IMR-90 (cell line): ENCODE results near the gene FNDC7. TPM values are rescaled to one million over a fixed set of nuclear protein-coding genes. Genes with fewer than 3 reads are reported as not detected.
A peak's percentile ranks its signal among the peaks of the same experiment; 100 is the strongest.

Source experiments
- ATAC-seq: fragments of 200-7000 bp; cut with Tn5 transposase; 2 replicates; pipeline ENCODE4 v1.9.1; 2020; ENCODE audit warnings: low read depth, mild to moderate bottlenecking, moderate library complexity
- BruUV-seq: library from RNA; stranded (reverse); fragments of 400-500 nt; replicated peaks from 2 replicates; lab custom pipeline; 2021; lab: Mats Ljungman, UMichigan
- CTCF ChIA-PET: fragments of 300-600 bp; formaldehyde crosslinking; extraction: SDS; loops from one replicate; lab custom pipeline; 2021; ENCODE audit warnings: antibody characterized with exemption; lab: Yijun Ruan, JAX
- POLR2A ChIA-PET: fragments of 300-600 bp; sonication (Branson Sonifier 250); formaldehyde crosslinking; loops from one replicate; lab custom pipeline; 2022; ENCODE audit warnings: antibody characterized with exemption; ENCODE audit not compliant: unreplicated experiment; lab: Charles Lee
- DNase-seq: peaks from one replicate; pipeline ENCODE4 v3.0.0; 2013
- H2AFZ ChIP-seq: replicated peaks from 2 replicates; pipeline ENCODE3; 2013; ENCODE audit warnings: low read length, mild to moderate bottlenecking; ENCODE audit not compliant: poor library complexity
- H2AK5ac ChIP-seq: 2 replicates; pipeline ENCODE4 v1.6.1; 2013; ENCODE audit warnings: low read depth, low read length, inconsistent platforms
- H2AK9ac ChIP-seq: replicated peaks from 2 replicates; pipeline ENCODE3; 2013; ENCODE audit warnings: mild to moderate bottlenecking, low read depth, low read length, moderate library complexity; ENCODE audit not compliant: poor library complexity
- H2BK120ac ChIP-seq: 2 replicates; pipeline ENCODE4 v1.6.1; 2013; ENCODE audit warnings: low read depth, low read length, inconsistent platforms
- H2BK15ac ChIP-seq: 3 replicates; pipeline ENCODE4 v1.6.1; 2013; ENCODE audit warnings: low read depth, low read length, inconsistent platforms
- H2BK20ac ChIP-seq: 2 replicates; pipeline ENCODE4 v1.6.1; 2013; ENCODE audit warnings: low read depth, mild to moderate bottlenecking, inconsistent platforms, low read length, moderate library complexity
- H2BK5ac ChIP-seq: 2 replicates; pipeline ENCODE4 v1.6.1; 2013; ENCODE audit warnings: mild to moderate bottlenecking, low read depth, low read length, inconsistent platforms; ENCODE audit not compliant: poor library complexity, severe bottlenecking
- H3K14ac ChIP-seq: replicated peaks from 2 replicates; pipeline ENCODE4 v1.6.1; 2013; ENCODE audit warnings: low read depth, low read length, inconsistent platforms
- H3K18ac ChIP-seq: 2 replicates; pipeline ENCODE4 v1.6.1; 2013; ENCODE audit warnings: low read depth, low read length, control low read depth
- H3K23ac ChIP-seq: 2 replicates; pipeline ENCODE4 v1.6.1; 2013; ENCODE audit warnings: low read depth, low read length, inconsistent platforms
- H3K27ac ChIP-seq: 2 replicates; pipeline ENCODE4 v1.5.1; 2013; ENCODE audit warnings: mild to moderate bottlenecking, control low read depth, low read length; ENCODE audit not compliant: insufficient read depth
- H3K27me3 ChIP-seq: 2 replicates; pipeline ENCODE4 v1.6.1; 2013; ENCODE audit warnings: low read length; ENCODE audit not compliant: control insufficient read depth, insufficient read depth
- H3K36me3 ChIP-seq: 2 replicates; pipeline ENCODE4 v1.6.1; 2013; ENCODE audit warnings: low read length, mixed read lengths; ENCODE audit not compliant: control insufficient read depth, insufficient read depth
- H3K4ac ChIP-seq: 2 replicates; pipeline ENCODE4 v1.6.1; 2013; ENCODE audit warnings: low read depth, low read length, inconsistent platforms
- H3K4me1 ChIP-seq: 2 replicates; pipeline ENCODE4 v1.6.1; 2013; ENCODE audit warnings: low read length, mixed read lengths; ENCODE audit not compliant: control insufficient read depth, insufficient read depth
- H3K4me2 ChIP-seq: 2 replicates; pipeline ENCODE4 v1.6.1; 2013; ENCODE audit warnings: low read depth, mild to moderate bottlenecking, control low read depth, low read length, moderate library complexity
- H3K4me3 ChIP-seq: 2 replicates; pipeline ENCODE4 v1.5.1; 2013; ENCODE audit warnings: low read depth, mild to moderate bottlenecking, control low read depth, low read length, moderate library complexity; ENCODE audit not compliant: insufficient read depth
- H3K56ac ChIP-seq: 2 replicates; pipeline ENCODE4 v1.6.1; 2013; ENCODE audit warnings: low read length, inconsistent platforms; ENCODE audit not compliant: insufficient read depth; ENCODE audit errors: extremely low read depth
- H3K79me1 ChIP-seq, 2 experiments: 2 replicates each; pipeline ENCODE4 v1.6.1; 2013; ENCODE audit warnings: low read length in 2 of 2, inconsistent platforms in 1 of 2, low read depth in 1 of 2
- H3K9ac ChIP-seq: 2 replicates; pipeline ENCODE4 v1.6.1; 2013; ENCODE audit warnings: low read depth, low read length, control low read depth
- H3K9me1 ChIP-seq: 2 replicates; pipeline ENCODE4 v1.6.1; 2013; ENCODE audit warnings: low read length, inconsistent platforms; ENCODE audit not compliant: insufficient read depth
- H3K9me3 ChIP-seq: 2 replicates; pipeline ENCODE4 v1.6.1; 2013; ENCODE audit warnings: low read length; ENCODE audit not compliant: control insufficient read depth, insufficient read depth
- H4K20me1 ChIP-seq: 2 replicates; pipeline ENCODE4 v1.6.1; 2013; ENCODE audit warnings: low read length, inconsistent platforms; ENCODE audit not compliant: insufficient read depth
- H4K5ac ChIP-seq: 2 replicates; pipeline ENCODE4 v1.6.1; 2013; ENCODE audit warnings: mild to moderate bottlenecking, low read depth, low read length, control low read depth
- H4K8ac ChIP-seq, 2 experiments: 2 replicates each; pipeline ENCODE4 v1.6.1; 2013; ENCODE audit warnings: low read depth in 2 of 2, low read length in 2 of 2, control low read depth in 1 of 2, inconsistent platforms in 1 of 2
- H4K91ac ChIP-seq: 2 replicates; pipeline ENCODE4 v1.6.1; 2013; ENCODE audit warnings: low read depth, low read length, inconsistent platforms; ENCODE audit not compliant: insufficient read depth
- BHLHE40 ChIP-seq: fragments of 150-350 bp; IDR thresholded peaks from 2 replicates; pipeline ENCODE4 v1.6.1; 2016; ENCODE audit warnings: mild to moderate bottlenecking, low read depth, low read length
- CEBPB ChIP-seq: IDR thresholded peaks from 2 replicates; pipeline ENCODE4 v1.6.1; 2012; ENCODE audit warnings: low read depth, low read length, improper control_type of control experiment
- CHD1 ChIP-seq: IDR thresholded peaks from 2 replicates; pipeline ENCODE4 v1.6.1; 2012; ENCODE audit warnings: low read depth, low read length, improper control_type of control experiment
- CTCF ChIP-seq: conservative IDR thresholded peaks from 2 replicates; pipeline ENCODE4 v1.5.1; 2012; ENCODE audit warnings: mild to moderate bottlenecking, low read depth, low read length, improper control_type of control experiment
- MAFK ChIP-seq: IDR thresholded peaks from 2 replicates; pipeline ENCODE4 v1.6.1; 2012; ENCODE audit warnings: low read depth, low read length, improper control_type of control experiment
- MAZ ChIP-seq: IDR thresholded peaks from 2 replicates; pipeline ENCODE4 v1.6.1; 2012; ENCODE audit warnings: low read depth, mild to moderate bottlenecking, low read length, improper control_type of control experiment, moderate library complexity, borderline replicate concordance
- MXI1 ChIP-seq: IDR thresholded peaks from 2 replicates; pipeline ENCODE4 v1.6.1; 2012; ENCODE audit warnings: low read depth, mild to moderate bottlenecking, low read length, moderate library complexity, borderline replicate concordance
- NFE2L2 ChIP-seq: fragments of 150-350 bp; IDR thresholded peaks from 2 replicates; pipeline ENCODE4 v1.6.1; 2016; ENCODE audit warnings: low read depth, mild to moderate bottlenecking, low read length
- POLR2A ChIP-seq: IDR thresholded peaks from 2 replicates; pipeline ENCODE4 v1.6.1; 2012; ENCODE audit warnings: mild to moderate bottlenecking, low read depth, low read length
- RAD21 ChIP-seq: IDR thresholded peaks from 2 replicates; pipeline ENCODE4 v1.6.1; 2012; ENCODE audit warnings: low read length, improper control_type of control experiment
- RFX5 ChIP-seq: IDR thresholded peaks from 2 replicates; pipeline ENCODE4 v1.8.0; 2012; ENCODE audit warnings: low read depth, mild to moderate bottlenecking, low read length, moderate library complexity
- SMC3 ChIP-seq: fragments of 150-350 bp; IDR thresholded peaks from 2 replicates; pipeline ENCODE4 v1.6.1; 2016; ENCODE audit warnings: low read depth, mild to moderate bottlenecking, antibody characterized with exemption, low read length, moderate library complexity
- WGBS, 2 experiments: methylation state at CpG; one replicate each; pipeline versions ENCODE4 v1.1.5 to v1.1.7; 2013; ENCODE audit warnings: missing lambda C conversion rate in 2 of 2; ENCODE audit not compliant: insufficient read length in 1 of 2; ENCODE audit errors: extremely low coverage in 2 of 2; 5-methylcytosine and 5-hydroxymethylcytosine counted together
- dilution Hi-C: fragments of 300-500 bp; cut with HindIII; formaldehyde crosslinking; loops from one replicate; pipeline ENCODE4 v1.14.3; 2018; ENCODE audit warnings: low sequenced_read_pairs; ENCODE audit not compliant: unreplicated experiment
- in situ Hi-C: fragments of 300-500 bp; cut with MboI; formaldehyde crosslinking; loops from 3 replicates; pipeline ENCODE4 v1.14.3; 2019; ENCODE audit warnings: low sequenced_read_pairs, inconsistent platforms, mixed read lengths
- intact Hi-C: fragments of 100-400 bp; cut with micrococcal nuclease; formaldehyde crosslinking; loops from 2 replicates; pipeline ENCODE4 v1.10.0; 2022
- polyA plus RNA-seq, 3 experiments: library from polyadenylated mRNA; depleted of rRNA; stranded (reverse); fragments of >200 nt; gene quantifications; 2 replicates each; pipeline ENCODE4 v1.2.3, GENCODE V29; 2012; ENCODE audit warnings: low replicate concordance in 1 of 3
- total RNA-seq: library from RNA; depleted of rRNA; stranded (reverse); fragments of >200 nt; gene quantifications from 2 replicates; pipeline ENCODE4 v1.2.3, GENCODE V29; 2012
- TF ChIP-seq, protein P1 (sequence below): fragments of 150-350 bp; IDR thresholded peaks from 2 replicates; pipeline ENCODE4 v1.6.1; 2016; ENCODE audit warnings: low read depth, mild to moderate bottlenecking, low read length, moderate library complexity, borderline replicate concordance
- TF ChIP-seq, protein P2 (sequence below): fragments of 150-350 bp; IDR thresholded peaks from 2 replicates; pipeline ENCODE4 v1.6.1; 2017; ENCODE audit warnings: mild to moderate bottlenecking, antibody characterized with exemption, low read length, low read depth

FNDC7 gene
- total and polyA plus RNA-seq, 2 of the 4 experiments (the other 2 are of a cell fraction), result not detected

GRCh38 chr1:108699375-108700332 is 13.1 kb upstream of the FNDC7 start:
- Histone ChIP-seq H4K91ac (no peak overlapping the region), H3K27ac (no peak overlapping the region), H3K9ac (no peak overlapping the region), H2AK5ac (no peak overlapping the region), H3K36me3 (peaks cover 28% of the 10 kb centered on the region), H3K9me1 (peaks cover 4% of the 10 kb centered on the region; the same call in 1 of the 2 replicates), H2AK9ac (no peak overlapping the region), H2BK120ac (no peak overlapping the region), H3K14ac (no peak overlapping the region), H4K5ac (no peak overlapping the region), H3K4me3 (no peak overlapping the region), H4K8ac (no peak overlapping the region), H2BK5ac (no peak overlapping the region), H3K18ac (no peak overlapping the region), H2BK15ac (no peak overlapping the region), H3K9me3 (no peaks in the 10 kb centered on the region), H3K79me1 (peaks cover 11 to 23% of the 10 kb centered on the region in 2 experiments), H4K20me1 (peaks cover 8% of the 10 kb centered on the region), H2BK20ac (no peak overlapping the region), H3K4me2 (no peak overlapping the region), H3K27me3 (no peaks in the 10 kb centered on the region), H3K4me1 (peaks cover 3% of the 10 kb centered on the region; the same call in 1 of the 2 replicates), H2AFZ (no peak overlapping the region), H3K56ac (no peak overlapping the region), H3K23ac (no peak overlapping the region), H3K4ac (no peak overlapping the region)
- POLR2A ChIA-PET, result no interaction called here
- 90 to 100% methylated on average over 4 to 11 of the region's 22 CpGs for WGBS, 2 experiments
- in situ Hi-C loops, result loop anchor here (10.0 kb wide), 1 partner anchor 195 kb away; no protein-coding TSS in a partner anchor
- DNase-seq (no peak), ATAC-seq (no peak)
- CTCF ChIA-PET, result no interaction called here
- dilution Hi-C loops, result no loop called here
- BruUV-seq, result TSS peak; percentile 73
- intact Hi-C loops, result loop anchor here (10.0 kb wide), 1 partner anchor 105 kb away; no protein-coding TSS in a partner anchor
- TF ChIP-seq RFX5 (no peak), NFE2L2 (no peak), CTCF (no peak), MAZ (no peak), MAFK (no peak), MXI1 (no peak), CHD1 (no peak), RAD21 (no peak), SMC3 (no peak), POLR2A (no peak), CEBPB (no peak), BHLHE40 (no peak)
- TF ChIP-seq, protein P1, sequence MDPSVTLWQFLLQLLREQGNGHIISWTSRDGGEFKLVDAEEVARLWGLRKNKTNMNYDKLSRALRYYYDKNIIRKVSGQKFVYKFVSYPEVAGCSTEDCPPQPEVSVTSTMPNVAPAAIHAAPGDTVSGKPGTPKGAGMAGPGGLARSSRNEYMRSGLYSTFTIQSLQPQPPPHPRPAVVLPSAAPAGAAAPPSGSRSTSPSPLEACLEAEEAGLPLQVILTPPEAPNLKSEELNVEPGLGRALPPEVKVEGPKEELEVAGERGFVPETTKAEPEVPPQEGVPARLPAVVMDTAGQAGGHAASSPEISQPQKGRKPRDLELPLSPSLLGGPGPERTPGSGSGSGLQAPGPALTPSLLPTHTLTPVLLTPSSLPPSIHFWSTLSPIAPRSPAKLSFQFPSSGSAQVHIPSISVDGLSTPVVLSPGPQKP, result no peak
- TF ChIP-seq, protein P2, sequence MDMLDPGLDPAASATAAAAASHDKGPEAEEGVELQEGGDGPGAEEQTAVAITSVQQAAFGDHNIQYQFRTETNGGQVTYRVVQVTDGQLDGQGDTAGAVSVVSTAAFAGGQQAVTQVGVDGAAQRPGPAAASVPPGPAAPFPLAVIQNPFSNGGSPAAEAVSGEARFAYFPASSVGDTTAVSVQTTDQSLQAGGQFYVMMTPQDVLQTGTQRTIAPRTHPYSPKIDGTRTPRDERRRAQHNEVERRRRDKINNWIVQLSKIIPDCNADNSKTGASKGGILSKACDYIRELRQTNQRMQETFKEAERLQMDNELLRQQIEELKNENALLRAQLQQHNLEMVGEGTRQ, result no peak
